HCEC 1CT (cell line): ENCODE data around the gene ADH4.
"Not testable (repeated sequence)": the region's sequence is repeated elsewhere in the genome, so short reads cannot be mapped to it uniquely, and the experiment has no call there.

ENCODE experiments used
- DNase-seq: peaks from one replicate; pipeline ENCODE4 v3.0.0-alpha.2; 2017

ADH4 gene

GRCh38 chr4:99131378-99131777, 12.7 kb downstream of the ADH4 start:
- no peak for DNase-seq

GRCh38 chr4:99126376-99126775, 17.7 kb downstream of the ADH4 start:
- DNase-seq = no peak

GRCh38 chr4:99121008-99121407, 23.1 kb downstream of the ADH4 start:
- no peak for DNase-seq

- DNase-seq = no peak
These were observed 23.6 kb downstream of the ADH4 start for GRCh38 chr4:99120501-99120900.

DNA sequence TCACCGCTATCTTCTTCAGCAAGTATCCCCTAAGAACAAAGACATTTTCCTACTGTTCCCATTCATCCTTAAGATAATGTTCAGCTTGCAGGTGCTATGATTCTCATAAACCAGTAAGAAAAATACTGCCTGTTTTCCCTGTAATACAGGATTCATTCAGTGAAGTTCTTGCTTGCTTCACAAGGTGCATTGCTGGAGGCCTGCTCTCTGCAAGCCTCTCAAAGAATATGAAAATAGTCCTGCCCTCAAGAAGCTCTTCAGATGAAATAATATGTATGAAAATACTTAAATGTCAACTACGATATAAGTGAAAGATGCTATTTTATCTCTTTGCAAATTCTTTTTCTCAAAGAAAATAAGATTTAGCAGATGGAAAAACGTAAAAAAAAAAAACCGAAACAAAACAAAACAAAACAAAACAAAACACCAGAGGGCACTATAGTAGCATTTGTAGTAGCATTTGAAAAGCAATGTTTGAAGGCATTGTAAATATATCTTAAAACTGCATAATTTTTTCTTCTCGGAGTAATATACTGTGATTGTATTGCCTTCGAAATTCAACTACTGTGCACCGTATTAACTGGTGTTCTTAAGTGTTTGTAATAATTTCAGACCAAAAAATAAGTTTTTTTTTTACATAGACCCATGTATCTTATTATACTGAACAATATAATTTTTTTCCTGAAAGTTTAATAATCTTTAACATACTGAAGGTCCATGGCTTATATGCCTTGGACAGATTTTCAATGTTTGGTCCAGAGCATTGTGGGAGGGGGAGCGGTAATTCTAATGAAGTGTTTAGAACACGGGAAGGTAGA, 26.0 kb downstream of the ADH4 start:
- DNase-seq = peak; percentile 6

GRCh38 chr4:99117122-99117841, 26.8 kb downstream of the ADH4 start:
- not testable (repeated sequence) for DNase-seq

- DNase-seq = not testable (repeated sequence)
These were observed 34.8 kb downstream of the ADH4 start for GRCh38 chr4:99109286-99109685.

DNA sequence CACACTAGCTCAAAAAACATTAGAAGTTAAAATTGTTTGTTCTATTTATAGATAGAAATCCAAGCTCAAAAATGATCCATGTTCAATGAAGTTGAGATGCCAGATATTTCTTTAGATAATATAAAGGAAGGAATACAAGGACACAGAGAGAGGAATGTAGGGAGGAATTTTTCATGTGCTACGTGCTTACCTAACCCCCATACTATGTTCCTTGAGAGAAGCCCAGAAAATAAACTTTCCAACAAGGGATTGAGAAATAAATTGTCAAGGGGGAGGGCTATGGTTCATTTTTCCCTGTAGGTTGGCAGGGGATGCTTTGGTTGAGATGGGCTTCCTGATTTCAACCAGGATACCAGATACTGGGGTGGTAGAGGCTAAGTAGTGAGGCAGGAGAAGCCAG, 39.9 kb downstream of the ADH4 start:
- DNase-seq = no peak

DNA sequence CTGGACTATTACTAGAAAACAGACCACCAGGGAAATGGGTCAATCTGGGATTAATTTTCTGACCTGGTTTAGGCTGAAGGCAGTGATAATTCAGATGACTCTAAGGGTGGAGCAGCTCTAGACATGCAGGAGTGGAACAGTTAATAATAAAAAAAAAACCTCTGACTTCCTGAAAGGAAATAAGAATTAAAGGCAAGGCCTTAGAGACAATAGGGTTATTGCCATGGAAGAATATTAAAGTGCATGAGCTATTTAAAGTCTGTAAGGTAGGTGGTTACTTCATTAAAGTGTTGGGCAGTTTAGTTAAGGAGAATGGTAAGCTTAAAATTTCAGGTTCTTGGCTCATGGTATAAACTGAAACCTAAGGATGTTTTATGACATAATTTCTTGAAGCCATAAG, 40.9 kb downstream of the ADH4 start:
- DNase-seq = no peak

DNA sequence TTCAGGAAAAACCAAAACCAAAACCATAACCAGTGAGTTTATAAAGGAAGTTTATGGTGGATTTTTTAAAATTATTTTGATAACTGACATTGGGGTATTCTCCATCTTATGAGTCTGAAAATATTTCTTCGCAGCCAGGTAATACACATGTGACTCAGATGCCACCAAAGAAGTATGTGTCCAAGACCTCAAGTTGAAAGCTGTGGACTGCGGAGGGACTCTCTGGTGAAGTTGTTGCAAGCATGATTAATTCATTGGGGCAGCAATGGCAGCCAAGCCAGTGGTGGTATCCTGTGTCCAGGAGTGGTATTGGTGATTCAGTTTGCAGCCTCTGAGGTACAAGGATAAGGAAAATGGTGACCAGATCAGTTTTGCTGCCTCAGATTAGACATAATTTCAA, 41.5 kb downstream of the ADH4 start:
- no peak for DNase-seq

- no peak for DNase-seq
These were observed 43.2 kb downstream of the ADH4 start for GRCh38 chr4:99100876-99101275.

DNA sequence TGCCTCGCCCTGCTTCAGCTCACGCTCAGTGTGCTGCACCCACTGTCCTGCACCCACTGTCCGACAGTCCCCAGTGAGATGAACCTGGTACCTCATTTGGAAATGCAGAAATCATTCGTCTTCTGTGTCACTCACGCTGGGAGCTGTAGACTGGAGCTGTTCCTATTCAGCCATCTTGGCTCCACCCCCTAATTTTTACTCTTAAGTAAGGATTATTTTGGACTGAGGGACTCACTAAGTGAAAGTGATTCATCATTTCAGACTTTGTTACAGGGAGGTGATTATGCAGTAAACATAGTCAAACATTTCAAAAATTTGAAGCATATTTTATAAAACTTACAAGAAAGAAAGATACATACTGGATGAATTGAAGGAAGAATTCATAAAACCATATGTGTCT, 44.3 kb downstream of the ADH4 start:
- not testable (repeated sequence) for DNase-seq

- no peak for DNase-seq
These were observed 44.8 kb downstream of the ADH4 start for GRCh38 chr4:99099311-99099710.

DNA sequence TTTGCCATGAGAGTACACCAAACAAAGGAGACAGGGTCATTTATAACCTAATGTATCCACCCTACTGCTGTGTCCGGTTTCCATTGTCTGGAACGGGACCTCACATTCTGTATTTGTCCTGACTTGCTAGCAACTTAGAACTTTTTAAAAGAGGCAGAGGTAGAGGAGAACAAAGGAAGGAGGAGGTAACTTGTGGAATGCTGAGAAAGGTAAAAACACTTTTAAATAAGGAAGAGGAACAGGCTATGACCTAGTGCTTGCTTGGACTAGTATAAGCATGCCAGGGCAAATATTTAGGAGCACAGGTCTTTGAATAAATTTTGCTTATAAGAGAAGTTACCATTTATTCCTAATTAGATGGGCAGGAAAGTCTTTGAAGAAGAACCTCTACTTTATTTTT, 52.3 kb downstream of the ADH4 start:
- DNase-seq = not testable (repeated sequence)

DNA sequence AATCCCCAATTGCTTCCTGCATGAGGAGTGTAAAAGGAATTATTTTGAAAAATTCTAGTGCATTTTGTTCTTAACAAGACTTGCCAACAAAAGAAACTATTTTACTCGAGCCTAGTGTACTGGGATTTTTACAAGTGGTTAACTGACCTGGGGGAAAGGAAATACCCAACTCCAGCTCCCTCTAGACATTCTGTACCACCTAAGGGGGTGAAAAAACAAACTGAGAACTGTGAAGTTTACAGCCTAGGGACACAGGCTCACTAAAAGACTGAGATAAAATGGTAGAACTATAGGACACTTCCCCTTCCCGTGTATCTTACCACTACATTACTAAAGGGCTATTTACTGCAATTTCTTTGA, 52.9 kb downstream of the ADH4 start:
- no peak for DNase-seq

GRCh38 chr4:99090481-99091215, 53.4 kb downstream of the ADH4 start:
- DNase-seq = no peak

DNA sequence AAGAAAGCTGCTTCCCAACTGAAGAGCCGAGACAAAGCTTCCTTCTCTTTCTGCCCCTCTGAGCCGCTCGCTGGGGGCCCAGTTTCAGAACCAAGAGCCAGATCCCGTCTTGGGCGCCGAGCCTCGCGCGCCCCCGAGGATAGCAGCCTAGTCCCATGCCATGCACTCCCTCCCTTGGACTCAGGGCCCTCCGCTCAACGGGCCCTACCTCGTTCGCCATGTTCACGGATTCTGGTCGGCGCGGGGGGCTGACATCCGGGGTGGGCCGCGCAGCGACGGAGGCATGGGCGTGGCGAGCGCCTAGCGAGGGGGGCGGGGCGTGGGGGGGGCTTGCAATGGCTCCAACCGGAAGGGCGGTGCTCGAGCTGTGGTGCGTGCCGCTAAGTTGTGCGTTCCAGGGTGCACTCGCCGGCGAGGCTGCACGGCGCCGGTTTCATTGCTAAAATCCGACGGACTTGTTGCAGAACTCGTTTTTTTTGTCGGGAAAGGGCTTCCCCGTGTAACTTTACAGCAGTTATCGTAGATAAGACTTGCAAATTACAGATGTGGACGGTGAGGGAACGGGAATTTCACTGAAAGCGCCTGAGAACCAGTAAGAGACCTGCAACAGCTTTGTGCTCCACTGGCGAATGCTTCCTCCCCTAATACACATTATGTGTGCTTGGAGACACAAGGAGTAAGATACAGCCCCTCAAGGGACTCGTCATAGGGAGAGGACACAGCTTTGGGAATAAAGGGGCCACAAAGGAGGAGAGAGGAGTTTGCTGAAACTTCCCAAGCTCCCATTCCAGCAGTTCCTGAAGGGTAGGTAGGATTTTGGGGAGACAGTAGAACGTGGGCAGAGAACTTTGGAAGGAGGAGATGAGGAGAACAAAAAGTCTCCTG, 55.4 kb downstream of the ADH4 start, which contains the start of gene ADH5:
TSS of gene ADH5 (minus strand) at position 308 of the 885 bp plus-strand sequence. CDS start at position 220, 88 bp downstream.
- DNase-seq = peak; percentile 74

GRCh38 chr4:99088023-99088449, 56.1 kb downstream of the ADH4 start:
- DNase-seq = peak; percentile 66

- no peak for DNase-seq
These were observed 59.5 kb downstream of the ADH4 start for GRCh38 chr4:99084595-99084994.

DNA sequence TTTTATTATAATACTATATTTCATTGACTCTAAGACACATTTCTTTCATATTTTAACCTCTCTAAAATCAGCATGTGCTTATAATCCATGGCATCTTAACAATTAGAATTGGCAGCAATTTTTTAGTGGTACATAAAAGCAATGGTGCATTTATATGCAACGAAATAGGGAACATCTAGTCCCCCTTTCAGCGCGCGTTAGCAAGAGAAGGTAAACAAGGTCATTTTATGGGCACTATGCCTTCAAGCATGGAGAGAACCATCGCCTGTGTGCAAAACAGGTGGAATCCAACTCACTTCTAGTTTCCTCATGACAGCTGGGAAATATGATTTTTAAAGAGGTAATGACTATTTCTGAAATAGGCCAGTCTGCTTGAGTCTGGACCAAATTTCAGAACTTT, 61.9 kb downstream of the ADH4 start:
- DNase-seq = no peak

- DNase-seq = not testable (repeated sequence)
These were observed 63.2 kb downstream of the ADH4 start for GRCh38 chr4:99080869-99081268.

DNA sequence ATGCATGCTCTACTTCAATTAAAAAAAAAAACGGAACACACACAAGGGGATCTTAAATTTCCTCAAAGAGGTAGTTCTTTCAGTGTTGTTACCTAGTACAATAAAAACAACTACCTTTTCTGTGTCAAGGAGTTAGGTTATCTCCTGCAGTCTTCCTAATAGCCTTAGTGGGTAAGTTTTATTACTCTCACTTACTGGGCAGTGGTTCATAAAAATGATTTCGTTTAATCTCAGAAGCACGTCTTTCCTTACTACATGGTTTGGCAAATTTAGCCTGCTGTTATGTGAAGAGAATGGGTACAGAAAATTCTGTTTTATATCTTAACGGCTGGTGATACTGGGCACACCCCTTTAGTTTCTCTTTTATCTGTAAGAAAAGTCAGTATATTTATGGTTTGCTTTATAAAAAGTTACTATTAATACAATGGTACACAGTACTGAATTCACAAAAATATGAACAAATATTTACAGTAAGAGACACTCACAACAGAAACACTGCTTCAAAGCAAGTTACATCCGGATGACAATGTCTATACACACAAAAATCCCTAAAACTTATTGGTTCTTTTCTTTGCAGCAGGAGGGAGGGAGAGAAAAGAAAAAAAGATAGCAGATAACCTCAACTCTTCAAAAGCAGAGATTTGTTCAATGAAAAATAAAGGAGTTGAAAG, 64.3 kb downstream of the ADH4 start:
- DNase-seq = no peak
